ENCODE data around the gene GCM1.
"Not testable (repeated sequence)": the region's sequence is repeated elsewhere in the genome, so short reads cannot be mapped to it uniquely, and the experiment has no call there.

Gene GCM1

GRCh38 chr6:53148684-53149083 lies at the start of gene GCM1:
GCM1 (minus strand) TSS chr6:53148841; CDS start chr6:53145632, 3,209 bp downstream.
- no peak for DNase-seq (ENCODE audit: low read depth)

GRCh38 chr6:53197553-53197952 lies 48.9 kb upstream of the GCM1 start:
- no peak for DNase-seq (ENCODE audit: low read depth)

- no peak for DNase-seq (ENCODE audit: low read depth)
Measured at GRCh38 chr6:53195048-53195447, 46.4 kb upstream of the GCM1 start.

- DNase-seq (ENCODE audit: low read depth): no peak
Measured at GRCh38 chr6:53192682-53193188, 44.1 kb upstream of the GCM1 start.

- DNase-seq (ENCODE audit: low read depth): no peak
Measured at GRCh38 chr6:53189554-53189953, 40.9 kb upstream of the GCM1 start.

GRCh38 chr6:53188833-53189232 lies 40.2 kb upstream of the GCM1 start:
- DNase-seq (ENCODE audit: low read depth): no peak

- no peak for DNase-seq (ENCODE audit: low read depth)
Measured at GRCh38 chr6:53180678-53181077, 32.0 kb upstream of the GCM1 start.

- no peak for DNase-seq (ENCODE audit: low read depth)
Measured at GRCh38 chr6:53179961-53180651, 31.5 kb upstream of the GCM1 start.

- DNase-seq (ENCODE audit: low read depth): no peak
Measured at GRCh38 chr6:53178837-53179432, 30.3 kb upstream of the GCM1 start.

GRCh38 chr6:53175027-53175426 lies 26.4 kb upstream of the GCM1 start:
- no peak for DNase-seq (ENCODE audit: low read depth)

GRCh38 chr6:53172468-53172803 lies 23.8 kb upstream of the GCM1 start:
- no peak for DNase-seq (ENCODE audit: low read depth)

- peak; percentile 86 for DNase-seq (ENCODE audit: low read depth)
Measured at GRCh38 chr6:53171605-53172467, 23.2 kb upstream of the GCM1 start.

- no peak for DNase-seq (ENCODE audit: low read depth)
Measured at GRCh38 chr6:53168516-53169267, 20.1 kb upstream of the GCM1 start.

- DNase-seq (ENCODE audit: low read depth): no peak
Measured at GRCh38 chr6:53165293-53165692, 16.7 kb upstream of the GCM1 start.

- DNase-seq (ENCODE audit: low read depth): no peak
Measured at GRCh38 chr6:53162606-53163005, 14.0 kb upstream of the GCM1 start.

- DNase-seq (ENCODE audit: low read depth): no peak
Measured at GRCh38 chr6:53161481-53162009, 12.9 kb upstream of the GCM1 start.

- DNase-seq (ENCODE audit: low read depth): no peak
Measured at GRCh38 chr6:53159558-53159957, 10.9 kb upstream of the GCM1 start.

- not testable (repeated sequence) for DNase-seq (ENCODE audit: low read depth)
Measured at GRCh38 chr6:53158076-53158475, 9.4 kb upstream of the GCM1 start.

- not testable (repeated sequence) for DNase-seq (ENCODE audit: low read depth)
Measured at GRCh38 chr6:53155279-53155678, 6.6 kb upstream of the GCM1 start.

- no peak for DNase-seq (ENCODE audit: low read depth)
Measured at GRCh38 chr6:53154794-53155193, 6.2 kb upstream of the GCM1 start.

- no peak for DNase-seq (ENCODE audit: low read depth)
Measured at GRCh38 chr6:53154071-53154470, 5.4 kb upstream of the GCM1 start.

- DNase-seq (ENCODE audit: low read depth): no peak
Measured at GRCh38 chr6:53152576-53152975, 3.9 kb upstream of the GCM1 start.

All from activated T-cell treated with anti-CD3 and anti-CD28 coated beads for 48 hours (primary cell).